Ishikawa (cell line): ENCODE data around the gene ARPC2.

Experiments used
- CREB1 ChIP-seq: IDR thresholded peaks from 2 replicates; pipeline ENCODE4 v1.6.1; 2012; ENCODE audit warnings: low read depth
- EGR1 ChIP-seq: IDR thresholded peaks from 2 replicates; pipeline ENCODE4 v1.6.1; 2012
- EP300 ChIP-seq: IDR thresholded peaks from 2 replicates; pipeline ENCODE4 v1.6.1; 2012; ENCODE audit warnings: borderline replicate concordance
- TAF1 ChIP-seq: IDR thresholded peaks from 2 replicates; pipeline ENCODE4 v1.6.1; 2012; ENCODE audit warnings: low read depth, mild to moderate bottlenecking
- TF ChIP-seq, protein P1 (sequence below): IDR thresholded peaks from 2 replicates; pipeline ENCODE4 v1.6.1; 2012

DNA sequence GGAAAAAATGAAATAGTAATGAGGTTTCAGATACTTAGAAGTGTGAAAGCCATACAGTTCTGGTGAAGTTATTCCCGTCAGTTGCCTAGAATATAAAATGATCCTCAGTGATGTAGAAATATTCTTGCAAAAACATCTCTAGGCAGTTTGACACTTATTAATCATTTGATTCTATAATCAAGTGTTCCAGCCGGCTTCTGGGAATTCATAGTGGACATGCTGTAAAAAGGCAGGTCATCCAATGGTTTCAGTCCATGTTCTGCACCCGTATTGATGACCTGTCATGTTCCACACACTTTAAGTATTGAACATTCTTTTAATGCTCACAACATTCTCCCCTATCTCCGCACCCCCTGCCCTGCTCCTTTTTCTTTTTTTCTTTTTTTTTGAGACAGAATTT lies 19.8 kb downstream of the ARPC2 start:
- TF ChIP-seq CREB1 (no peak), EP300 (no peak), TAF1 (no peak), EGR1 (no peak)
- TF ChIP-seq, protein P1, sequence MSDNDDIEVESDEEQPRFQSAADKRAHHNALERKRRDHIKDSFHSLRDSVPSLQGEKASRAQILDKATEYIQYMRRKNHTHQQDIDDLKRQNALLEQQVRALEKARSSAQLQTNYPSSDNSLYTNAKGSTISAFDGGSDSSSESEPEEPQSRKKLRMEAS, result no peak
